ENCODE measurements around the gene GPR119.

- TF ChIP-seq, protein P1, sequence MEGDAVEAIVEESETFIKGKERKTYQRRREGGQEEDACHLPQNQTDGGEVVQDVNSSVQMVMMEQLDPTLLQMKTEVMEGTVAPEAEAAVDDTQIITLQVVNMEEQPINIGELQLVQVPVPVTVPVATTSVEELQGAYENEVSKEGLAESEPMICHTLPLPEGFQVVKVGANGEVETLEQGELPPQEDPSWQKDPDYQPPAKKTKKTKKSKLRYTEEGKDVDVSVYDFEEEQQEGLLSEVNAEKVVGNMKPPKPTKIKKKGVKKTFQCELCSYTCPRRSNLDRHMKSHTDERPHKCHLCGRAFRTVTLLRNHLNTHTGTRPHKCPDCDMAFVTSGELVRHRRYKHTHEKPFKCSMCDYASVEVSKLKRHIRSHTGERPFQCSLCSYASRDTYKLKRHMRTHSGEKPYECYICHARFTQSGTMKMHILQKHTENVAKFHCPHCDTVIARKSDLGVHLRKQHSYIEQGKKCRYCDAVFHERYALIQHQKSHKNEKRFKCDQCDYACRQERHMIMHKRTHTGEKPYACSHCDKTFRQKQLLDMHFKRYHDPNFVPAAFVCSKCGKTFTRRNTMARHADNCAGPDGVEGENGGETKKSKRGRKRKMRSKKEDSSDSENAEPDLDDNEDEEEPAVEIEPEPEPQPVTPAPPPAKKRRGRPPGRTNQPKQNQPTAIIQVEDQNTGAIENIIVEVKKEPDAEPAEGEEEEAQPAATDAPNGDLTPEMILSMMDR (IDR thresholded peaks at IDR 0.05), result no peak
- TF ChIP-seq POLR2A (IDR thresholded peaks at IDR 0.05), result no peak
These were observed 7.3 kb downstream of the GPR119 start for GRCh38 chrX:130378024-130378669.

Data from testis (tissue), 2 donors.